ENCODE data around the gene ZPBP. TPM values are rescaled to one million over a fixed set of nuclear protein-coding genes. Genes with fewer than 3 reads are reported as not detected.

Gene ZPBP
- total and polyA plus RNA-seq, 5 donors from 2014 or later: 0.28 TPM; not detected in 4

- peaks cover 13 to 14% of the 10 kb centered on the region in 2 experiments for H3K9me3 ChIP-seq (ENCODE audit: control insufficient read depth in 2 of 2, low read length in 2 of 2)
- H3K4me1 ChIP-seq (ENCODE audit: control insufficient read depth, insufficient read depth, low read length, poor library complexity, severe bottlenecking): peaks cover 18% of the 10 kb centered on the region
- H3K4me3 ChIP-seq (ENCODE audit: low read depth, low read length): no peak overlapping the region
- ATAC-seq (ENCODE audit: low read depth in 2 of 2): no peak
- Mint-ChIP-seq H3K36me3 (no peaks in the 10 kb centered on the region), H3K4me1 (peaks cover 9 to 22% (median 16%) of the 10 kb centered on the region in 4 donors), H3K27me3 (peaks cover 30% of the 10 kb centered on the region), H3K4me3 (no peak overlapping the region), H3K9me3 (peaks cover 0 to 20% (median 3%) of the 10 kb centered on the region in 7 donors), H3K27ac (no peak overlapping the region)
- no peaks in the 10 kb centered on the region for H3K36me3 ChIP-seq (ENCODE audit: control insufficient read depth, insufficient read depth, low read length)
- no peak for DNase-seq
- peaks cover 14% of the 10 kb centered on the region for H3K27me3 ChIP-seq (ENCODE audit: control insufficient read depth, insufficient read depth, low read length)
- no peak overlapping the region for H3K27ac ChIP-seq (ENCODE audit: insufficient read depth, low read length, poor library complexity, severe bottlenecking)
Observed at GRCh38 chr7:50073093-50073492, 20.0 kb downstream of the ZPBP start.

- Histone ChIP-seq H3K36me3 (ENCODE audit: control insufficient read depth, insufficient read depth, low read length) (no peaks in the 10 kb centered on the region), H3K27me3 (ENCODE audit: control insufficient read depth, insufficient read depth, low read length) (peaks cover 4% of the 10 kb centered on the region), H3K4me3 (ENCODE audit: low read depth, low read length) (peak overlapping the region; percentile 92), H3K27ac (ENCODE audit: insufficient read depth, low read length, poor library complexity, severe bottlenecking) (no peak overlapping the region), H3K4me1 (ENCODE audit: control insufficient read depth, insufficient read depth, low read length, poor library complexity, severe bottlenecking) (peaks cover 20% of the 10 kb centered on the region), H3K9me3 (ENCODE audit: control insufficient read depth in 2 of 2, low read length in 2 of 2) (peaks cover 13 to 14% of the 10 kb centered on the region in 2 experiments)
- Mint-ChIP-seq H3K4me1 (peaks cover 9 to 28% (median 17%) of the 10 kb centered on the region in 4 donors), H3K27ac (peak overlapping the region; percentile 82 to 97 (median 95)), H3K4me3 (peak overlapping the region; percentile 82 to 96 (median 90)), H3K9me3 (peaks cover 0 to 20% (median 6%) of the 10 kb centered on the region in 7 donors), H3K27me3 (peaks cover 8% of the 10 kb centered on the region), H3K36me3 (no peaks in the 10 kb centered on the region)
- ATAC-seq (ENCODE audit: low read depth in 2 of 2) (peak; percentile 48 to 69), DNase-seq (peak in 1 of 3 donors; percentile 52)
Observed at GRCh38 chr7:50069613-50070012, 23.4 kb downstream of the ZPBP start.

DNA sequence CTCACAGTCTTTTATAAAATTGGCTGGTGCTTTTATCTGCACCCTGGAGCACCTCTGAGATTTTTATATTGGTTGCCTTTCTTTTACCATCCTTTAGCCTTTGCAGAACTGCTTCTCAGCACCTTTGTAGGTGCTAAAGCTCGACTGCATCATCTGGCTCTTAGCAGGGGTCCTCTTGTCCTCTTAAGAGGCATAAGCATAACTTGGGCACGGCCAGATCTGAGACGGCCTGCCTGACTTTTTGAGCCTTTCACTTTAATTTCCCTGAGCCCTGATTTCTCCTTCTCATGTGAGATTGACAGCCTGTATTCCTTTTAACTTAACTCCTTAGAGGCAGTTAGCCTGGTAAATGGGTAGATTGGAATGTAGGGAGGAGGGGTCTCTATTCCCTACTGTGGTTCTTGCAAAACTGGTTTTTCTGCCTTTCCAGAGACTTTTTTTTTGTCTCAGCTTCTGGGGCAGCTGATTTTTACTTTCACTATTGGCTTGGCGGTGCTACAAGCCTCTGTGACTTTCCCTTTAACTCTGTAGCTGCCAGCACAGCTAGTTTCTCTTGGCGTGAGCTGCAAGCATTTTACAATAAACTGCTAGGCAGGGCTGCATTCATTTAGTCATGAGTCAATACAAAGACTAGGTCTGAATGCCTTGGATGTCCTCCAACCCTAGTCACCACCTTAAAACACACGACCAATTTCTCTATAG is 24.0 kb downstream of the ZPBP start:
- Histone ChIP-seq H3K9me3 (ENCODE audit: control insufficient read depth in 2 of 2, low read length in 2 of 2) (peaks cover 13% of the 10 kb centered on the region in 2 experiments), H3K4me1 (ENCODE audit: control insufficient read depth, insufficient read depth, low read length, poor library complexity, severe bottlenecking) (peaks cover 20% of the 10 kb centered on the region), H3K27ac (ENCODE audit: insufficient read depth, low read length, poor library complexity, severe bottlenecking) (peak overlapping the region; percentile 16), H3K4me3 (ENCODE audit: low read depth, low read length) (peak overlapping the region; percentile 92), H3K36me3 (ENCODE audit: control insufficient read depth, insufficient read depth, low read length) (no peaks in the 10 kb centered on the region), H3K27me3 (ENCODE audit: control insufficient read depth, insufficient read depth, low read length) (peaks cover 4% of the 10 kb centered on the region)
- Mint-ChIP-seq H3K27me3 (peaks cover 2% of the 10 kb centered on the region), H3K9me3 (peaks cover 0 to 18% (median 7%) of the 10 kb centered on the region in 7 donors), H3K36me3 (no peaks in the 10 kb centered on the region), H3K27ac (peak overlapping the region; percentile 82 to 97 (median 95)), H3K4me1 (peaks cover 9 to 28% (median 17%) of the 10 kb centered on the region in 4 donors), H3K4me3 (peak overlapping the region; percentile 82 to 96 (median 90))
- ATAC-seq (ENCODE audit: low read depth in 2 of 2) (peak; percentile 51 to 54), DNase-seq (peak in 2 of 3 donors; percentile 34 to 68)

GRCh38 chr7:50068026-50068425 is 25.0 kb downstream of the ZPBP start:
- H3K27me3 Mint-ChIP-seq: no peaks in the 10 kb centered on the region
- DNase-seq (peak in 1 of 3 donors; percentile 52), ATAC-seq (ENCODE audit: low read depth in 2 of 2) (peak; percentile 51 to 55)
- Histone ChIP-seq H3K27ac (ENCODE audit: insufficient read depth, low read length, poor library complexity, severe bottlenecking) (no peak overlapping the region), H3K9me3 (ENCODE audit: control insufficient read depth in 2 of 2, low read length in 2 of 2) (peaks cover 9 to 16% of the 10 kb centered on the region in 2 experiments), H3K27me3 (ENCODE audit: control insufficient read depth, insufficient read depth, low read length) (peaks cover under 1% of the 10 kb centered on the region), H3K4me3 (ENCODE audit: low read depth, low read length) (peak overlapping the region; percentile 92), H3K4me1 (ENCODE audit: control insufficient read depth, insufficient read depth, low read length, poor library complexity, severe bottlenecking) (peaks cover 20% of the 10 kb centered on the region), H3K36me3 (ENCODE audit: control insufficient read depth, insufficient read depth, low read length) (no peaks in the 10 kb centered on the region)
- peaks cover 9 to 28% (median 17%) of the 10 kb centered on the region in 4 donors for H3K4me1 Mint-ChIP-seq
- peak overlapping the region; percentile 82 to 97 (median 95) for H3K27ac Mint-ChIP-seq
- peaks cover 0 to 17% (median 9%) of the 10 kb centered on the region in 7 donors for H3K9me3 Mint-ChIP-seq
- H3K36me3 Mint-ChIP-seq: no peaks in the 10 kb centered on the region
- H3K4me3 Mint-ChIP-seq: peak overlapping the region; percentile 82 to 96 (median 90)

DNA sequence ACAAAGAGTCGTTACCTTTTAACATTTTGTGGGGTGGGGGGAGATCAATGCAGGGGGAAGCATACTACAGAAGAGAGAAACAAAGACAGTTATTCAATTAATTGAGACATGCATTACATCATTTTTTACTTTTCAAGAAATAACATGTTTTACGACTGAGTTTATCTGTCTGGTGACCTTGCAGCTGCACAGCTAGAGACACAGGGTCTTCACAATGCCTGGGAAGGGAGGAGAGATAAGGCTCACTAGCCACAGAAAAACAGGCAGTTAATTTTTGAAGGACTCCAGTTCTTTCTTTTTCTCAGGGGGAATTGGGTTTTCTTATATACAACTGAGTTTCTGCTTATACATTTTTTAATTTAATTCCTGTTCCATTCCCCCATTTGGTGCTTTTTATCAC is 30.1 kb downstream of the ZPBP start:
- Mint-ChIP-seq H3K27ac (no peak overlapping the region), H3K36me3 (no peaks in the 10 kb centered on the region), H3K9me3 (peaks cover 0 to 12% (median 8%) of the 10 kb centered on the region in 7 donors), H3K4me1 (peaks cover 0 to 4% (median 3%) of the 10 kb centered on the region in 4 donors), H3K27me3 (peaks cover 10% of the 10 kb centered on the region), H3K4me3 (no peak overlapping the region)
- ATAC-seq (ENCODE audit: low read depth in 2 of 2) (no peak), DNase-seq (no peak)
- Histone ChIP-seq H3K27me3 (ENCODE audit: control insufficient read depth, insufficient read depth, low read length) (peaks cover 12% of the 10 kb centered on the region), H3K4me1 (ENCODE audit: control insufficient read depth, insufficient read depth, low read length, poor library complexity, severe bottlenecking) (peaks cover under 1% of the 10 kb centered on the region), H3K9me3 (ENCODE audit: control insufficient read depth in 2 of 2, low read length in 2 of 2) (peaks cover 3 to 10% of the 10 kb centered on the region in 2 experiments), H3K36me3 (ENCODE audit: control insufficient read depth, insufficient read depth, low read length) (no peaks in the 10 kb centered on the region), H3K27ac (ENCODE audit: insufficient read depth, low read length, poor library complexity, severe bottlenecking) (no peak overlapping the region), H3K4me3 (ENCODE audit: low read depth, low read length) (no peak overlapping the region)

DNA sequence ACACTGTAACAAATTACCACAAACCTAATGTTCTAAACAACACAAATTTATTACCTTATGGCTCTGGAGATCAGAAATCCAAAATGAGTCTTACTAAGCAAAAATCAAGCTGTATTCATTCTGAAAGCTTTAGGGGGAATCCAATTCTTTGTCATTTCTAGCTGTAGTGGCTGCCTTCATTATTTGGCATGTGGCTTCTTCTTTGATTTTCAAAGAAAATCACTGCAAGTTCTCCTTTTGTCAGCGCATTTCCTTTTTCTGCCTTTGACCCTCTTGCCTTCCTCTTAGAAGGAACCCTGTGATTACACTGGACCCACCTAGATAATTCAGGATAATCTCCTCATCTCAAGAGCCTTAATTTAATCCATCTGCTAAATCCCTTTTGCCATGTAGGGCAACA is 36.9 kb downstream of the ZPBP start:
- ATAC-seq (ENCODE audit: low read depth in 2 of 2) (no peak), DNase-seq (no peak)
- Histone ChIP-seq H3K36me3 (ENCODE audit: control insufficient read depth, insufficient read depth, low read length) (no peaks in the 10 kb centered on the region), H3K9me3 (ENCODE audit: control insufficient read depth in 2 of 2, low read length in 2 of 2) (no peaks in the 10 kb centered on the region), H3K27me3 (ENCODE audit: control insufficient read depth, insufficient read depth, low read length) (peaks cover 16% of the 10 kb centered on the region), H3K4me3 (ENCODE audit: low read depth, low read length) (no peak overlapping the region), H3K4me1 (ENCODE audit: control insufficient read depth, insufficient read depth, low read length, poor library complexity, severe bottlenecking) (no peaks in the 10 kb centered on the region), H3K27ac (ENCODE audit: insufficient read depth, low read length, poor library complexity, severe bottlenecking) (no peak overlapping the region)
- peaks cover 0 to 3% (median 0%) of the 10 kb centered on the region in 7 donors for H3K9me3 Mint-ChIP-seq
- H3K4me3 Mint-ChIP-seq: no peak overlapping the region
- H3K4me1 Mint-ChIP-seq: peaks cover 0 to 3% (median 0%) of the 10 kb centered on the region in 4 donors
- H3K27ac Mint-ChIP-seq: no peak overlapping the region
- no peaks in the 10 kb centered on the region for H3K36me3 Mint-ChIP-seq
- H3K27me3 Mint-ChIP-seq: peaks cover 19% of the 10 kb centered on the region

- H3K4me1 ChIP-seq (ENCODE audit: control insufficient read depth, insufficient read depth, low read length, poor library complexity, severe bottlenecking): no peaks in the 10 kb centered on the region
- no peak overlapping the region for H3K4me3 Mint-ChIP-seq
- ATAC-seq (ENCODE audit: low read depth in 2 of 2) (no peak), DNase-seq (no peak)
- H3K4me3 ChIP-seq (ENCODE audit: low read depth, low read length): no peak overlapping the region
- peaks cover 0 to 1% of the 10 kb centered on the region in 2 experiments for H3K9me3 ChIP-seq (ENCODE audit: control insufficient read depth in 2 of 2, low read length in 2 of 2)
- no peaks in the 10 kb centered on the region for H3K4me1 Mint-ChIP-seq
- no peak overlapping the region for H3K27ac ChIP-seq (ENCODE audit: insufficient read depth, low read length, poor library complexity, severe bottlenecking)
- peaks cover 0 to 27% (median 4%) of the 10 kb centered on the region in 7 donors for H3K9me3 Mint-ChIP-seq
- H3K36me3 Mint-ChIP-seq: peaks cover 3% of the 10 kb centered on the region
- H3K27ac Mint-ChIP-seq: no peak overlapping the region
- peaks cover 2% of the 10 kb centered on the region for H3K27me3 ChIP-seq (ENCODE audit: control insufficient read depth, insufficient read depth, low read length)
- peaks cover 16% of the 10 kb centered on the region for H3K27me3 Mint-ChIP-seq
- no peaks in the 10 kb centered on the region for H3K36me3 ChIP-seq (ENCODE audit: control insufficient read depth, insufficient read depth, low read length)
Observed at GRCh38 chr7:50047716-50048115, 45.3 kb downstream of the ZPBP start.

Data from CD4-positive, CD25-positive, alpha-beta regulatory T cell (primary cell).